Myometrial cell (primary cell): ENCODE results near the gene CEP70. TPM values are rescaled to one million over a fixed set of nuclear protein-coding genes. Genes with fewer than 3 reads are reported as not detected.

ENCODE experiments used
- total RNA-seq: library from RNA; depleted of rRNA; stranded (reverse); fragments of >200 nt; gene quantifications from 2 replicates; pipeline ENCODE4 v1.2.3, GENCODE V29; 2015

The CEP70 gene, protein sequence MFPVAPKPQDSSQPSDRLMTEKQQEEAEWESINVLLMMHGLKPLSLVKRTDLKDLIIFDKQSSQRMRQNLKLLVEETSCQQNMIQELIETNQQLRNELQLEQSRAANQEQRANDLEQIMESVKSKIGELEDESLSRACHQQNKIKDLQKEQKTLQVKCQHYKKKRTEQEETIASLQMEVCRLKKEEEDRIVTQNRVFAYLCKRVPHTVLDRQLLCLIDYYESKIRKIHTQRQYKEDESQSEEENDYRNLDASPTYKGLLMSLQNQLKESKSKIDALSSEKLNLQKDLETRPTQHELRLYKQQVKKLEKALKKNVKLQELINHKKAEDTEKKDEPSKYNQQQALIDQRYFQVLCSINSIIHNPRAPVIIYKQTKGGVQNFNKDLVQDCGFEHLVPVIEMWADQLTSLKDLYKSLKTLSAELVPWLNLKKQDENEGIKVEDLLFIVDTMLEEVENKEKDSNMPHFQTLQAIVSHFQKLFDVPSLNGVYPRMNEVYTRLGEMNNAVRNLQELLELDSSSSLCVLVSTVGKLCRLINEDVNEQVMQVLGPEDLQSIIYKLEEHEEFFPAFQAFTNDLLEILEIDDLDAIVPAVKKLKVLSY
- total RNA-seq: 28.5 and 28.7 TPM in 2 replicates

GRCh38 chr3:138594150-138594934 lies at the start of gene CEP70:
TSS of gene CEP70 (minus strand) at chr3:138594260. CDS start at chr3:138572927, 21,333 bp downstream.

GRCh38 chr3:138608322-138609135 lies 14.5 kb upstream of the CEP70 start, which contains the start of gene FAIM:
TSS of gene FAIM (plus strand) at chr3:138608771. CDS start at chr3:138619727, 10,956 bp downstream.

Other genes with a start within 250 kb of the CEP70 start
- 22.2 and 27.6 TPM in 2 replicates for gene MRAS, start 245.7 kb downstream of the CEP70 start, total RNA-seq
- under 0.01 and 0.58 TPM in 2 replicates for gene ESYT3, start 159.6 kb downstream of the CEP70 start, total RNA-seq
- 16.4 and 30.3 TPM in 2 replicates for gene FAIM, start 14.5 kb upstream of the CEP70 start, total RNA-seq
- gene PIK3CB, start 240.7 kb upstream of the CEP70 start, total RNA-seq: 6.1 and 6.2 TPM in 2 replicates